Fibroblast of mammary gland (primary cell): ENCODE results near the gene LIG3.

Experiments used
- DNase-seq: peaks from one replicate; pipeline ENCODE4 v3.0.0-alpha.2; 2010; ENCODE audit warnings: low read depth
- H3K4me3 ChIP-seq: 2 replicates; pipeline ENCODE4 v1.5.1; 2011; ENCODE audit warnings: low read depth, mild to moderate bottlenecking, low read length, moderate library complexity; ENCODE audit not compliant: control insufficient read depth
- CTCF ChIP-seq: conservative IDR thresholded peaks from 2 replicates; pipeline ENCODE4 v1.5.1; 2011; ENCODE audit warnings: low read depth, low read length, inconsistent platforms; ENCODE audit not compliant: control insufficient read depth, insufficient read depth

Gene LIG3

GRCh38 chr17:35010093-35010492 lies 29.8 kb downstream of the LIG3 start:
- no peak for TF ChIP-seq CTCF
- no peak overlapping the region for H3K4me3 ChIP-seq
- peak; percentile 6 for DNase-seq

GRCh38 chr17:35011671-35012216 lies 31.4 kb downstream of the LIG3 start:
- TF ChIP-seq CTCF: no peak
- no peak overlapping the region for H3K4me3 ChIP-seq
- no peak for DNase-seq

GRCh38 chr17:35016369-35016768 lies 36.1 kb downstream of the LIG3 start:
- TF ChIP-seq CTCF: no peak
- DNase-seq: no peak
- H3K4me3 ChIP-seq: no peak overlapping the region

DNA sequence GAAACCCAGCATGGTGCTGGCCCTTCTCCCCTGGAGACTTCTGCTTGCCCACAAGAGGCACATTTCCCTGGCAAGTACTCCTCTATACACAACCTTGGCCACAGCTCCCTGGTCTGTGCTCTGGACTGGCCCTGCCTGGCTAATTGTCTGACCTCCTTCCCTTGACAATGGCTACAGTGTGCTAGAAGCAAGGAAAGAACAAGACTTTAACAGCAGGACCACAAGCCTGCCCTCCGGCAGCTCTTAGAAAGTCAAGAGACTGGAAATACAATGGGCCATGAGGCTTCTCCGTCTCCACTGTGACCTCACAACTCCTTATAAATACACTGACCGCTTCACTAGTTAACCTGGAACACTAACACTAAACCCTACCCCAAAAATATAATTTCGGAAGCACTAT lies 36.7 kb downstream of the LIG3 start:
- no peak for TF ChIP-seq CTCF
- no peak for DNase-seq
- no peak overlapping the region for H3K4me3 ChIP-seq

GRCh38 chr17:35018814-35019213 lies 38.5 kb downstream of the LIG3 start:
- no peak overlapping the region for H3K4me3 ChIP-seq
- TF ChIP-seq CTCF: no peak
- no peak for DNase-seq

GRCh38 chr17:35019386-35020179 lies 39.3 kb downstream of the LIG3 start:
- TF ChIP-seq CTCF: no peak

More at GRCh38 chr17:35019386-35020179, 39.3 kb downstream of the LIG3 start:
- no peak overlapping the region for H3K4me3 ChIP-seq
- no peak for DNase-seq
